ENCODE results near the gene ZBED4. TPM values are rescaled to one million over a fixed set of nuclear protein-coding genes. Genes with fewer than 3 reads are reported as not detected.

The ZBED4 gene
- total RNA-seq, 2 donors from 2014 or later = 16.2 to 19.9 TPM

DNA sequence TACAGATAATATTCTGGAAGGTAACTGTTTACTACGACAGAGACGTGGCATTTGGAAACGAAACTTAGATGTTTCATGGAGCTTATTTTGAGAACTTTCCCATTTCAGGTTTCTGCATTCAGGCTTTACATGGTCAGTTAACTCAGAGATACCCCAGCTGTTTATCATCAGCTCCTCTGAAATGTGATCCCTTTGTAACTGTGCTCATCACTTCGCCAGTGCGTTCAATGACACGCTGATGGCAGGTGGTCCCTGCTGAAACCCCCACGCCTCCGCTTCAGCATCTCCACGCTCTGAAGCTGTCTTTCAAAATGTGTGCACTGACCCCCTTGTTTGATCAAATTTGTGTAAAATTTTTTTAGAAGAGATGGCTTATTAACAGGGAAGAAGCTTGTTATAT is 34.1 kb downstream of the ZBED4 start:
- Histone ChIP-seq H3K27me3 (no peaks in the 10 kb centered on the region), H3K9ac (ENCODE audit: low read depth in 2 of 2, low read length in 2 of 2) (no peak overlapping the region), H3K9me3 (no peaks in the 10 kb centered on the region), H3K4me3 (no peak overlapping the region), H3K27ac (no peak overlapping the region), H3K36me3 (no peaks in the 10 kb centered on the region), H3K4me1 (no peaks in the 10 kb centered on the region)
- TF ChIP-seq, protein P1, sequence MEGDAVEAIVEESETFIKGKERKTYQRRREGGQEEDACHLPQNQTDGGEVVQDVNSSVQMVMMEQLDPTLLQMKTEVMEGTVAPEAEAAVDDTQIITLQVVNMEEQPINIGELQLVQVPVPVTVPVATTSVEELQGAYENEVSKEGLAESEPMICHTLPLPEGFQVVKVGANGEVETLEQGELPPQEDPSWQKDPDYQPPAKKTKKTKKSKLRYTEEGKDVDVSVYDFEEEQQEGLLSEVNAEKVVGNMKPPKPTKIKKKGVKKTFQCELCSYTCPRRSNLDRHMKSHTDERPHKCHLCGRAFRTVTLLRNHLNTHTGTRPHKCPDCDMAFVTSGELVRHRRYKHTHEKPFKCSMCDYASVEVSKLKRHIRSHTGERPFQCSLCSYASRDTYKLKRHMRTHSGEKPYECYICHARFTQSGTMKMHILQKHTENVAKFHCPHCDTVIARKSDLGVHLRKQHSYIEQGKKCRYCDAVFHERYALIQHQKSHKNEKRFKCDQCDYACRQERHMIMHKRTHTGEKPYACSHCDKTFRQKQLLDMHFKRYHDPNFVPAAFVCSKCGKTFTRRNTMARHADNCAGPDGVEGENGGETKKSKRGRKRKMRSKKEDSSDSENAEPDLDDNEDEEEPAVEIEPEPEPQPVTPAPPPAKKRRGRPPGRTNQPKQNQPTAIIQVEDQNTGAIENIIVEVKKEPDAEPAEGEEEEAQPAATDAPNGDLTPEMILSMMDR (IDR thresholded peaks at IDR 0.05) = no peak
- no peak for DNase-seq
- intact Hi-C loops (cut with DNase I) = no loop called here

DNA sequence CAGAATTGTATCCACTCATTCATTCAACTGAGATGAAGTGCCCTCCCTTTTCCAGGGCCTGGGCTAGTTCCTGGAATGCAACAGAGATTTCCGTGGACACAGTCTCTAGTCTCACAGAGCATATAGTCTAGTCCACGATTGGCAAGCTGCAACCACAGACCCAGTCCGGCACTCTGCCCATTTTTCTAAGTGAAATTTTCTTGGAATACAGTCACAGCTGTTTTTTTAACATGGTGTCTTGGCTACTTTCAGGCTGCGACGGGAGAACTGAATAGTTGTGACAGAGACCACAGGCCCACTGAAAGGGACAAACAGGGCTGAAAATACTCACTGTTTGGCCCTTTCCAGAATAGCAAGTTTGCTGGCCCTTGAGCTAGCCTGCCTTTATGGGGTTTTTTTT is 35.4 kb downstream of the ZBED4 start:
- Histone ChIP-seq H3K36me3 (no peaks in the 10 kb centered on the region), H3K9ac (ENCODE audit: low read depth in 2 of 2, low read length in 2 of 2) (no peak overlapping the region), H3K27ac (no peak overlapping the region), H3K4me3 (no peak overlapping the region), H3K27me3 (no peaks in the 10 kb centered on the region), H3K4me1 (no peaks in the 10 kb centered on the region), H3K9me3 (no peaks in the 10 kb centered on the region)
- TF ChIP-seq, protein P1 (IDR thresholded peaks at IDR 0.05) = no peak
- intact Hi-C loops (cut with DNase I) = no loop called here
- DNase-seq = no peak

DNA sequence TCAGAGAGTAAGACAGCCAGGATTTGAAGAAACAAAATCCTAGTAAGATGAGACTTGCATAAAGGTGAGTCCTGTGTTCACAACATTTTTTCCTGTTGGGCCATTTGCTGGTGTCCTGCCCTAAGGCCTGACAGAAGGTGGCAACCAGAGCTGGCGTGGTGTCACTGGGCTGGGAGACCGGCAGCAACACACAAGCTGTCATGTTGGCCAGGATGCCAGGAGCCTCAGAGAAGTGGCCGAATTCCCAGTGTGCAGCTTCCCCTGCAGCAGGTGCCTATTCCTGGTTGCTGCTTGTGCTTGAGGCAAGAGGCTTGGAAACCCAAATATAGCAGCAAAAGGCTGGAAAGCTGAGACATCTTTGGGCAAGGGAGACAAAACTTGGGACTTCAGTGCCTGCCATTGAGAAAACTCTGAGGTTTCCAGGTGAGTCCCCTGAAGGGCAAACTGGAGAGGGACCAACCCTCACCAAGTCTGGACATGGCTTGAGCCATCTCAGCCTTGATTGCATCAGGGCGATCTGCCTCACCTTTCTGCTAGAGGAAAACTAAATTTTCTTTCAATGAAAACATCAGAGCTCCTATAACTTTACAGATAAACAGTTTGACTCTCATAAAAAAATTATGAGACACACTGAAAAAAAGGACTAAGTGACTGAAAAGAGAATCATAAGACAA is 38.7 kb downstream of the ZBED4 start:
- no peak for DNase-seq
- H3K9me3 ChIP-seq = no peaks in the 10 kb centered on the region
- intact Hi-C loops (cut with DNase I) = no loop called here
- no peak overlapping the region for H3K4me3 ChIP-seq
- H3K4me1 ChIP-seq = no peaks in the 10 kb centered on the region
- TF ChIP-seq, protein P1 (IDR thresholded peaks at IDR 0.05) = no peak
- H3K27ac ChIP-seq = no peak overlapping the region
- no peaks in the 10 kb centered on the region for H3K27me3 ChIP-seq
- H3K36me3 ChIP-seq = no peaks in the 10 kb centered on the region
- H3K9ac ChIP-seq (ENCODE audit: low read depth in 2 of 2, low read length in 2 of 2) = no peak overlapping the region

DNA sequence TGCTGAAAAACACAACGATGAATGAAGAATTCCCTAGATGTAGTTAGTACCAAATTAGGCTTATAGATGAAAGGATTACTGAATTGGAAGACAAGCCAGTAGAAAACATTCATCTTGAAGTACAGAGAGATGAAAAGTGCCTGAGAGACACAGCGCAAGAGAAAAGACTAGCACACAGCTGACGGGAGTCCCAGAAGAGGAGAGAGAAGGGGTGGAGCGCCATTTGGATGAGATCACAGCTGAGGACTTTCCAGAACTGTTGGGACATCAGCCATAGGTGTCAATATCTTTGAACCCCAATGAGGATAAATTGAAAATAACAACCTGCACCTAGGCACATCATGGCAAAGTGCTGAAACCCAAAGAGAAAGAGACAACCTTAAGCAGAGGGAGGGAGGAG is 39.4 kb downstream of the ZBED4 start:
- DNase-seq = no peak
- no peaks in the 10 kb centered on the region for H3K27me3 ChIP-seq
- H3K9me3 ChIP-seq = no peaks in the 10 kb centered on the region
- H3K9ac ChIP-seq (ENCODE audit: low read depth in 2 of 2, low read length in 2 of 2) = no peak overlapping the region
- intact Hi-C loops (cut with DNase I) = no loop called here
- no peaks in the 10 kb centered on the region for H3K36me3 ChIP-seq
- H3K4me1 ChIP-seq = no peaks in the 10 kb centered on the region
- no peak overlapping the region for H3K4me3 ChIP-seq
- TF ChIP-seq, protein P1 (IDR thresholded peaks at IDR 0.05) = no peak
- H3K27ac ChIP-seq = no peak overlapping the region

GRCh38 chr22:49894322-49895054 is 40.8 kb downstream of the ZBED4 start:
- Histone ChIP-seq H3K36me3 (no peaks in the 10 kb centered on the region), H3K27me3 (no peaks in the 10 kb centered on the region), H3K4me1 (no peaks in the 10 kb centered on the region), H3K27ac (no peak overlapping the region), H3K9ac (ENCODE audit: low read depth in 2 of 2, low read length in 2 of 2) (no peak overlapping the region), H3K4me3 (no peak overlapping the region), H3K9me3 (no peaks in the 10 kb centered on the region)
- intact Hi-C loops (cut with DNase I) = no loop called here
- TF ChIP-seq, protein P1 (IDR thresholded peaks at IDR 0.05) = no peak
- no peak for DNase-seq
